ENCODE results near the gene PTPRQ.

DNA sequence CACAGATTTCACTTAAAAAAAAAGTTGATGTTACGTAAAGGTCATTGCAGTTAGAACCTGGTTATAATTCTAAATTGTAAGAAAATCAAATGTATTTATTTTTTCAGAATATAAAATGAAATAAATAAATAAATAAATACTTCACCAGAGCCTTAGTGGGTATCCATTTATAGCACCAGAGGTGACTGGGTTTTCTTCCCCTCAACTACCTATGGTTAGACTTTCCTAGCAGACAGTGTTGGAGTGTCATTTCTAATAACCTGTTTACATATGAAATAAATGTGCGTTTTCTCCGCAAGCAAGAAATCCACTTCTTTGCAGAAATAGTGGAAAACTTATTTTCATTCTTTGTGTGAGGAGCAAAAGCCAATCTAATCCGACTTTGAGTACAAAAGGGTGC is 269.4 kb downstream of the PTPRQ start:
- TF ChIP-seq CTCF (IDR thresholded peaks at IDR 0.05; ENCODE audit: low read length) (no peak), EZH2 (optimal IDR thresholded peaks at IDR 0.05; ENCODE audit: low read depth, low read length) (no peak)

Data from MM.1S (cell line).